Measurements from ENCODE around the gene LRRC26.
A peak's percentile ranks its signal among the peaks of the same experiment; 100 is the strongest.
"Not testable (repeated sequence)": the region's sequence is repeated elsewhere in the genome, so short reads cannot be mapped to it uniquely, and the experiment has no call there.

The LRRC26 gene

GRCh38 chr9:137128158-137128861 is 41.5 kb downstream of the LRRC26 start:
- DNase-seq = no peak
- 78% methylated on average over 16 of the region's 19 CpGs for WGBS (ENCODE audit: insufficient coverage)
- ChIA-PET CTCF (interaction anchor here (0.9 to 1.2 kb wide), 3 partner anchors 8 to 48 kb away, joined by 3 read pairs; no protein-coding TSS in a partner anchor), POLR2A (interaction anchor here (0.6 to 1.4 kb wide), 6 partner anchors 9 to 108 kb away, joined by 3 to 6 read pairs (median 4); no protein-coding TSS in a partner anchor)
- Histone ChIP-seq H3K27ac (ENCODE audit: insufficient read depth in 1 of 2, low read depth in 1 of 2, low read length in 2 of 2, poor library complexity in 1 of 2, severe bottlenecking in 2 of 2) (peak overlapping the region in 1 of 2 experiments; percentile 70), H3K4me3 (ENCODE audit: control insufficient read depth in 1 of 7, extremely low read depth in 1 of 7, insufficient read depth in 4 of 7, low read depth in 2 of 7, low read length in 6 of 7) (peak overlapping the region in 5 of 7 experiments; percentile 4 to 85 (median 80)), H3K27me3 (replicated peaks in 2 of 5; ENCODE audit: control insufficient read depth in 4 of 5, insufficient read depth in 5 of 5, low read length in 4 of 5) (peaks cover 0 to 2% (median under 1%) of the 10 kb centered on the region in 5 experiments), H3K4me1 (ENCODE audit: control extremely low read depth in 1 of 4, control insufficient read depth in 4 of 4, insufficient read depth in 4 of 4, low read length in 3 of 4) (peaks cover 9 to 38% (median 38%) of the 10 kb centered on the region in 4 experiments), H3K36me3 (ENCODE audit: control insufficient read depth in 4 of 4, insufficient read depth in 4 of 4, low read length in 3 of 4) (no peaks in the 10 kb centered on the region), H3K9me3 (ENCODE audit: control extremely low read depth in 1 of 5, control insufficient read depth in 4 of 5, insufficient read depth in 2 of 5, low read depth in 1 of 5, low read length in 4 of 5) (no peaks in the 10 kb centered on the region)

GRCh38 chr9:137127301-137128157 is 42.3 kb downstream of the LRRC26 start:
- Histone ChIP-seq H3K27ac (ENCODE audit: insufficient read depth in 1 of 2, low read depth in 1 of 2, low read length in 2 of 2, poor library complexity in 1 of 2, severe bottlenecking in 2 of 2) (peak overlapping the region in 1 of 2 experiments; percentile 70), H3K36me3 (ENCODE audit: control insufficient read depth in 4 of 4, insufficient read depth in 4 of 4, low read length in 3 of 4) (no peaks in the 10 kb centered on the region), H3K9me3 (ENCODE audit: control extremely low read depth in 1 of 5, control insufficient read depth in 4 of 5, insufficient read depth in 2 of 5, low read depth in 1 of 5, low read length in 4 of 5) (no peaks in the 10 kb centered on the region), H3K4me3 (ENCODE audit: control insufficient read depth in 1 of 7, extremely low read depth in 1 of 7, insufficient read depth in 4 of 7, low read depth in 2 of 7, low read length in 6 of 7) (peak overlapping the region in 6 of 7 experiments; percentile 8 to 85 (median 70)), H3K27me3 (replicated peaks in 2 of 5; ENCODE audit: control insufficient read depth in 4 of 5, insufficient read depth in 5 of 5, low read length in 4 of 5) (peaks cover 0 to under 1% (median 0%) of the 10 kb centered on the region in 5 experiments), H3K4me1 (ENCODE audit: control extremely low read depth in 1 of 4, control insufficient read depth in 4 of 4, insufficient read depth in 4 of 4, low read length in 3 of 4) (peaks cover 11 to 38% (median 38%) of the 10 kb centered on the region in 4 experiments)
- POLR2A ChIA-PET = interaction anchor here (0.6 to 1.4 kb wide), 6 partner anchors 9 to 109 kb away, joined by 3 to 6 read pairs (median 4); no protein-coding TSS in a partner anchor
- WGBS (ENCODE audit: insufficient coverage) = 10% methylated on average over 19 of the region's 24 CpGs
- CTCF ChIA-PET = interaction anchor here (0.9 to 1.8 kb wide), 3 partner anchors 9 to 107 kb away, joined by 3 read pairs; no protein-coding TSS in a partner anchor
- DNase-seq = peak; percentile 78 to 85 (median 83)

GRCh38 chr9:137126786-137127185 is 43.1 kb downstream of the LRRC26 start:
- Histone ChIP-seq H3K27me3 (replicated peaks in 2 of 5; ENCODE audit: control insufficient read depth in 4 of 5, insufficient read depth in 5 of 5, low read length in 4 of 5) (no peaks in the 10 kb centered on the region), H3K36me3 (ENCODE audit: control insufficient read depth in 4 of 4, insufficient read depth in 4 of 4, low read length in 3 of 4) (no peaks in the 10 kb centered on the region), H3K4me3 (ENCODE audit: control insufficient read depth in 1 of 7, extremely low read depth in 1 of 7, insufficient read depth in 4 of 7, low read depth in 2 of 7, low read length in 6 of 7) (peak overlapping the region in 4 of 7 experiments; percentile 61 to 85 (median 80)), H3K4me1 (ENCODE audit: control extremely low read depth in 1 of 4, control insufficient read depth in 4 of 4, insufficient read depth in 4 of 4, low read length in 3 of 4) (peaks cover 14 to 41% (median 38%) of the 10 kb centered on the region in 4 experiments), H3K9me3 (ENCODE audit: control extremely low read depth in 1 of 5, control insufficient read depth in 4 of 5, insufficient read depth in 2 of 5, low read depth in 1 of 5, low read length in 4 of 5) (no peaks in the 10 kb centered on the region), H3K27ac (ENCODE audit: insufficient read depth in 1 of 2, low read depth in 1 of 2, low read length in 2 of 2, poor library complexity in 1 of 2, severe bottlenecking in 2 of 2) (no peak overlapping the region)
- DNase-seq = no peak
- 10% methylated on average over 1 of the region's 3 CpGs for WGBS (ENCODE audit: insufficient coverage)
- ChIA-PET CTCF (interaction anchor here (1.8 kb wide), 1 partner anchor 108 kb away, joined by 3 read pairs; no protein-coding TSS in a partner anchor), POLR2A (interaction anchor here (0.6 to 1.4 kb wide), 2 partner anchors 46 to 102 kb away, joined by 3 to 4 read pairs; no protein-coding TSS in a partner anchor)

GRCh38 chr9:137123952-137124462 is 45.8 kb downstream of the LRRC26 start:
- H3K36me3 ChIP-seq (ENCODE audit: control insufficient read depth in 4 of 4, insufficient read depth in 4 of 4, low read length in 3 of 4); DNase-seq; POLR2A ChIA-PET; H3K27ac ChIP-seq (ENCODE audit: insufficient read depth in 1 of 2, low read depth in 1 of 2, low read length in 2 of 2, poor library complexity in 1 of 2, severe bottlenecking in 2 of 2); H3K27me3 ChIP-seq (replicated peaks in 2 of 5; ENCODE audit: control insufficient read depth in 4 of 5, insufficient read depth in 5 of 5, low read length in 4 of 5); H3K4me3 ChIP-seq (ENCODE audit: control insufficient read depth in 1 of 7, extremely low read depth in 1 of 7, insufficient read depth in 4 of 7, low read depth in 2 of 7, low read length in 6 of 7); H3K9me3 ChIP-seq (ENCODE audit: control extremely low read depth in 1 of 5, control insufficient read depth in 4 of 5, insufficient read depth in 2 of 5, low read depth in 1 of 5, low read length in 4 of 5): not testable (repeated sequence)
- peaks cover 14 to 30% (median 26%) of the 10 kb centered on the region in 4 experiments for H3K4me1 ChIP-seq (ENCODE audit: control extremely low read depth in 1 of 4, control insufficient read depth in 4 of 4, insufficient read depth in 4 of 4, low read length in 3 of 4)
- 100% methylated on average over 4 of the region's 5 CpGs for WGBS (ENCODE audit: insufficient coverage)
- CTCF ChIA-PET = interaction anchor here (0.7 to 2.9 kb wide), 6 partner anchors 9 to 338 kb away, joined by 3 to 14 read pairs (median 4); partner anchors contain the start of genes CYSRT1 and RNF224

- no peak for DNase-seq
- H3K27ac ChIP-seq (ENCODE audit: insufficient read depth in 1 of 2, low read depth in 1 of 2, low read length in 2 of 2, poor library complexity in 1 of 2, severe bottlenecking in 2 of 2) = no peak overlapping the region
- H3K4me1 ChIP-seq (ENCODE audit: control extremely low read depth in 1 of 4, control insufficient read depth in 4 of 4, insufficient read depth in 4 of 4, low read length in 3 of 4) = peaks cover 12 to 24% (median 20%) of the 10 kb centered on the region in 4 experiments
- POLR2A ChIA-PET = no interaction called here
- no peaks in the 10 kb centered on the region for H3K9me3 ChIP-seq (ENCODE audit: control extremely low read depth in 1 of 5, control insufficient read depth in 4 of 5, insufficient read depth in 2 of 5, low read depth in 1 of 5, low read length in 4 of 5)
- CTCF ChIA-PET = interaction anchor here (0.7 to 2.9 kb wide), 7 partner anchors 8 to 337 kb away, joined by 3 to 14 read pairs (median 4); partner anchors contain the start of genes CYSRT1 and RNF224
- 90% methylated on average over 3 of the region's 5 CpGs for WGBS (ENCODE audit: insufficient coverage)
- no peaks in the 10 kb centered on the region for H3K27me3 ChIP-seq (replicated peaks in 2 of 5; ENCODE audit: control insufficient read depth in 4 of 5, insufficient read depth in 5 of 5, low read length in 4 of 5)
- no peak overlapping the region for H3K4me3 ChIP-seq (ENCODE audit: control insufficient read depth in 1 of 7, extremely low read depth in 1 of 7, insufficient read depth in 4 of 7, low read depth in 2 of 7, low read length in 6 of 7)
- H3K36me3 ChIP-seq (ENCODE audit: control insufficient read depth in 4 of 4, insufficient read depth in 4 of 4, low read length in 3 of 4) = no peaks in the 10 kb centered on the region
These were observed 46.4 kb downstream of the LRRC26 start for GRCh38 chr9:137123468-137123837.

GRCh38 chr9:137122796-137123467 is 46.9 kb downstream of the LRRC26 start:
- H3K27ac ChIP-seq (ENCODE audit: insufficient read depth in 1 of 2, low read depth in 1 of 2, low read length in 2 of 2, poor library complexity in 1 of 2, severe bottlenecking in 2 of 2); H3K9me3 ChIP-seq (ENCODE audit: control extremely low read depth in 1 of 5, control insufficient read depth in 4 of 5, insufficient read depth in 2 of 5, low read depth in 1 of 5, low read length in 4 of 5); DNase-seq; H3K27me3 ChIP-seq (replicated peaks in 2 of 5; ENCODE audit: control insufficient read depth in 4 of 5, insufficient read depth in 5 of 5, low read length in 4 of 5); H3K36me3 ChIP-seq (ENCODE audit: control insufficient read depth in 4 of 4, insufficient read depth in 4 of 4, low read length in 3 of 4); POLR2A ChIA-PET; H3K4me3 ChIP-seq (ENCODE audit: control insufficient read depth in 1 of 7, extremely low read depth in 1 of 7, insufficient read depth in 4 of 7, low read depth in 2 of 7, low read length in 6 of 7): not testable (repeated sequence)
- CTCF ChIA-PET = interaction anchor here (1.0 to 2.9 kb wide), 5 partner anchors 12 to 103 kb away, joined by 3 to 14 read pairs (median 4); partner anchors contain the start of genes CYSRT1 and RNF224
- peaks cover 10 to 19% (median 15%) of the 10 kb centered on the region in 4 experiments for H3K4me1 ChIP-seq (ENCODE audit: control extremely low read depth in 1 of 4, control insufficient read depth in 4 of 4, insufficient read depth in 4 of 4, low read length in 3 of 4)
- WGBS (ENCODE audit: insufficient coverage) = 88% methylated on average over 6 of the region's 16 CpGs
